Measurements from ENCODE around the gene TIMM9. TPM values are rescaled to one million over a fixed set of nuclear protein-coding genes. Genes with fewer than 3 reads are reported as not detected.

Gene TIMM9
- total RNA-seq, 4 donors from 2014 or later, result 30.0 to 62.0 (median 36.5) TPM

GRCh38 chr14:58398495-58398894 is 28.8 kb downstream of the TIMM9 start:
- no peak for TF ChIP-seq POLR2A (IDR thresholded peaks at IDR 0.05)
- TF ChIP-seq, protein P1, sequence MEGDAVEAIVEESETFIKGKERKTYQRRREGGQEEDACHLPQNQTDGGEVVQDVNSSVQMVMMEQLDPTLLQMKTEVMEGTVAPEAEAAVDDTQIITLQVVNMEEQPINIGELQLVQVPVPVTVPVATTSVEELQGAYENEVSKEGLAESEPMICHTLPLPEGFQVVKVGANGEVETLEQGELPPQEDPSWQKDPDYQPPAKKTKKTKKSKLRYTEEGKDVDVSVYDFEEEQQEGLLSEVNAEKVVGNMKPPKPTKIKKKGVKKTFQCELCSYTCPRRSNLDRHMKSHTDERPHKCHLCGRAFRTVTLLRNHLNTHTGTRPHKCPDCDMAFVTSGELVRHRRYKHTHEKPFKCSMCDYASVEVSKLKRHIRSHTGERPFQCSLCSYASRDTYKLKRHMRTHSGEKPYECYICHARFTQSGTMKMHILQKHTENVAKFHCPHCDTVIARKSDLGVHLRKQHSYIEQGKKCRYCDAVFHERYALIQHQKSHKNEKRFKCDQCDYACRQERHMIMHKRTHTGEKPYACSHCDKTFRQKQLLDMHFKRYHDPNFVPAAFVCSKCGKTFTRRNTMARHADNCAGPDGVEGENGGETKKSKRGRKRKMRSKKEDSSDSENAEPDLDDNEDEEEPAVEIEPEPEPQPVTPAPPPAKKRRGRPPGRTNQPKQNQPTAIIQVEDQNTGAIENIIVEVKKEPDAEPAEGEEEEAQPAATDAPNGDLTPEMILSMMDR (IDR thresholded peaks at IDR 0.05), result no peak
- DNase-seq (ENCODE audit: low spot score in 2 of 2), result no peak
- intact Hi-C loops (cut with DNase I; ENCODE audit: low total_unique reads), result no loop called here
- H3K4me3 ChIP-seq (ENCODE audit: low read depth, poor library complexity, severe bottlenecking), result no peak overlapping the region

GRCh38 chr14:58397156-58397555 is 30.2 kb downstream of the TIMM9 start:
- TF ChIP-seq, protein P1 (IDR thresholded peaks at IDR 0.05), result no peak
- no peak for TF ChIP-seq POLR2A (IDR thresholded peaks at IDR 0.05)
- H3K4me3 ChIP-seq (ENCODE audit: low read depth, poor library complexity, severe bottlenecking), result no peak overlapping the region
- 96% methylated on average over 6 of the region's 6 CpGs for WGBS, 2 donors
- DNase-seq (ENCODE audit: low spot score in 2 of 2), result no peak
- intact Hi-C loops (cut with DNase I; ENCODE audit: low total_unique reads), result no loop called here

DNA sequence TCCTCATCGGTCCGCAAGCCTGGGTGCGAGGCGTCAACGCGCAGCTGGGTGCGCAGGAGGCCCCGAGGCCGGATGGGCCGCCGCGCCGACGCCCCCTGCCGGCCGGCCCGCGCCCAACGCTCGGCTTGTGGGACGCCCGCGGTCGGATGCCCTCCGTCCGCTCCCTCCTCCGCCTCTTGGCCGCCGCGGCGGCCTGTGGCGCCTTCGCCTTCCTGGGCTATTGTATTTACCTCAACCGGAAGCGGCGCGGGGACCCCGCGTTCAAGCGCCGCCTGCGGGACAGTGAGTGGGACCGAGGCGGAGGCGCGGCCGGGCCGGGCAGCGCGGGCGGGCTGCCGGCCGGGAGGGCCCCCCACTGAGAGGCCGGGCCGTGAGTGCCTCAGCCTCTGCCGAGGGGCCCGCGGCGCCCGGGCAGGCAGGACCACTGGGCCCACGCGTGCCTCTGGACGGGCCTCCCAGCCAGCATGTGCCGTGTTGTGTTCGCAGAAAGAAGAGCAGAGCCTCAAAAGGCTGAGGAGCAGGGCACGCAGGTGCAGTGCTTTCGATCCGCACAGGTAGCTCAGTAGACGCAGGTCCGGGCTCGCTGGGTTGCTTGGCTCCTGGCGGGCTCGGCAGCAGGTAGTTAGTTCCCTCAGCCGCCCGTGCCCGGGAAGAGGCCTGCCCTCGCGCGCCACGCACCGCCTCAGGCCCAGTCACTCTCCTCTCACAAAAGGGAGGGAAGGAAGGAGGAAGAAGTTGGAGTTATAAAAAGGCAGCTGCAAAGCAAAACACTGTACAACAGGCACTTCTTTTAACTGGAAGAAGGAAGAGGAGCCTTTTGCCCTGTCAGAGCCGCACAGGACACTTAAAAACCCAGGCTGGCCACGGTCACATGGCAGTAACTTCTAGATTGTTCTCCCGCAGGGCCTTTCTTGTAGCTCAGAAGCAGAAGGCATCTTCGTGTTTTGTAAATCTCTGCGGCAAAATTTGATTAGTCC is 31.2 kb downstream of the TIMM9 start, which contains the start of gene TOMM20L:
TSS of gene TOMM20L (plus strand) at position 119 of the 977 bp plus-strand sequence. CDS start at position 147, 28 bp downstream.
- 9 to 12% methylated on average over 50 to 84 of the region's 86 CpGs for WGBS, 2 donors
- TF ChIP-seq POLR2A (IDR thresholded peaks at IDR 0.05), result no peak
- TF ChIP-seq, protein P1 (IDR thresholded peaks at IDR 0.05), result no peak
- DNase-seq (ENCODE audit: low spot score in 2 of 2), result peak; percentile 54 to 94
- intact Hi-C loops (cut with DNase I; ENCODE audit: low total_unique reads), result no loop called here
- peak within 1 kb of the TSS; percentile 42 for H3K4me3 ChIP-seq (ENCODE audit: low read depth, poor library complexity, severe bottlenecking)

GRCh38 chr14:58395562-58395811 is 31.8 kb downstream of the TIMM9 start:
- intact Hi-C loops (cut with DNase I; ENCODE audit: low total_unique reads), result no loop called here
- 8 to 11% methylated on average over 9 to 10 of the region's 10 CpGs for WGBS, 2 donors
- DNase-seq (ENCODE audit: low spot score in 2 of 2), result no peak
- no peak for TF ChIP-seq POLR2A (IDR thresholded peaks at IDR 0.05)
- TF ChIP-seq, protein P1 (IDR thresholded peaks at IDR 0.05), result no peak
- peak overlapping the region; percentile 42 for H3K4me3 ChIP-seq (ENCODE audit: low read depth, poor library complexity, severe bottlenecking)

DNA sequence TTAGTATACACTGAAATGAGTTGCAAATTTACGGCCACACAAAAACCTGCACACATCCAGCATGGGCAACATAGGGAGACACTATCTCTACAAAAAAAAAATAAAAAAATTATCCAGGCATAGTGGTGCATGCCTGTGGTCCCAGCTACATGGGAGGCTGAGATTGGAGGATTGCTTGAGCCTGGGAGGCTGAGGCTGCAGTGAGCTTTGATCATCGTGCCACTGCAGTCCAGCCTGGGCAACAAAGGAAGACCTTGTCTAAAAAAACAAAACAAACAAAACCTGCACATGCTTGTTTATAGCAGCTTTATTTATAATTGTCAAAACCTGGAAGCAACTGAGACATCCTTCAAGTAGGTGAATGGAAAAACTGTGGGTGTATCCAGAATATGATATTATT is 36.5 kb downstream of the TIMM9 start:
- no peak overlapping the region for H3K4me3 ChIP-seq (ENCODE audit: low read depth, poor library complexity, severe bottlenecking)
- DNase-seq (ENCODE audit: low spot score in 2 of 2), result no peak
- intact Hi-C loops (cut with DNase I; ENCODE audit: low total_unique reads), result no loop called here
- 83 to 90% methylated on average over 2 of the region's 2 CpGs for WGBS, 2 donors
- TF ChIP-seq, protein P1 (IDR thresholded peaks at IDR 0.05), result no peak

Measured in lower leg skin (tissue), 4 donors.